D341Med (cell line): ENCODE results near the gene ABRACL.

Experiments
- DNase-seq: peaks from one replicate; pipeline ENCODE4 v3.0.0; 2012; ENCODE audit warnings: low spot score

Gene ABRACL

GRCh38 chr6:139055709-139056108 lies 27.2 kb downstream of the ABRACL start:
- no peak for DNase-seq

GRCh38 chr6:139058029-139058428 lies 29.5 kb downstream of the ABRACL start:
- no peak for DNase-seq

- DNase-seq: no peak
These were observed 31.8 kb downstream of the ABRACL start for GRCh38 chr6:139060332-139060731.

- DNase-seq: no peak
These were observed 34.5 kb downstream of the ABRACL start for GRCh38 chr6:139062932-139063646.

GRCh38 chr6:139064981-139065665 lies 36.6 kb downstream of the ABRACL start:
- DNase-seq: no peak

GRCh38 chr6:139066080-139066479 lies 37.5 kb downstream of the ABRACL start:
- DNase-seq: no peak

GRCh38 chr6:139068846-139069245 lies 40.3 kb downstream of the ABRACL start:
- DNase-seq: no peak

- DNase-seq: no peak
These were observed 44.6 kb downstream of the ABRACL start for GRCh38 chr6:139073118-139073517.

GRCh38 chr6:139079018-139079417 lies 50.5 kb downstream of the ABRACL start:
- DNase-seq: no peak

GRCh38 chr6:139080255-139080920 lies 51.8 kb downstream of the ABRACL start:
- no peak for DNase-seq

- DNase-seq: no peak
These were observed 52.9 kb downstream of the ABRACL start for GRCh38 chr6:139081471-139081870.

- DNase-seq: no peak
These were observed 53.8 kb downstream of the ABRACL start for GRCh38 chr6:139082370-139082769.

GRCh38 chr6:139091826-139092225 lies 63.3 kb downstream of the ABRACL start:
- DNase-seq: no peak
